ENCODE data around the gene PTK7.

Gene PTK7

DNA sequence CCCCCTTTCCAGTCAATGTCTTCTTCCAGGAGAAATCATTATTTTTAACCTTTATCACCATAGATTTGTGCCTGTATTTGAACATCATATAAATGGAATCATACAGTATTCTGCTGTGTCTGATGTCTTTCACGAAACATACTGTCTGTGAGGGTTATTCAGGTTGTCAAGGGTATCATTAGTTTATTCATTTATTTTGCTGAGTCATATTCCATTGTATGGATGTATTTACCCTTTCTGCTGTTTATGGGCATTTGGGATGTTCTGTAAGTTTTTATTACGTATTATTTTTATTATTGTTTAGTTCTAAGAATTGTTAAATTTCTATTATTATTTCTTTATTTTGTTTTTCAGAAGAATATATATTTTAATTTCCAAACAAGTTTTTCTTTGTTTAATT, 131.2 kb downstream of the PTK7 start:
- TF ChIP-seq REST (IDR thresholded peaks at IDR 0.05; ENCODE audit: insufficient read depth in 1 of 2, low read depth in 2 of 2, low read length in 2 of 2) (no peak), TAF1 (IDR thresholded peaks at IDR 0.05; ENCODE audit: borderline replicate concordance, insufficient read depth, low read length) (no peak), FOXP2 (optimal IDR thresholded peaks at IDR 0.05; ENCODE audit: borderline replicate concordance, extremely low read depth, extremely low read length, insufficient read depth) (no peak), SIN3A (IDR thresholded peaks at IDR 0.05; ENCODE audit: borderline replicate concordance, insufficient read depth, low read length) (no peak), POLR2AphosphoS5 (IDR thresholded peaks at IDR 0.05; ENCODE audit: low read depth, low read length) (no peak)

All from PFSK-1 (cell line).